ENCODE measurements around the gene AGGF1.
A peak's percentile ranks its signal among the peaks of the same experiment; 100 is the strongest.
"Not testable (repeated sequence)": the region's sequence is repeated elsewhere in the genome, so short reads cannot be mapped to it uniquely, and the experiment has no call there.

The AGGF1 gene

DNA sequence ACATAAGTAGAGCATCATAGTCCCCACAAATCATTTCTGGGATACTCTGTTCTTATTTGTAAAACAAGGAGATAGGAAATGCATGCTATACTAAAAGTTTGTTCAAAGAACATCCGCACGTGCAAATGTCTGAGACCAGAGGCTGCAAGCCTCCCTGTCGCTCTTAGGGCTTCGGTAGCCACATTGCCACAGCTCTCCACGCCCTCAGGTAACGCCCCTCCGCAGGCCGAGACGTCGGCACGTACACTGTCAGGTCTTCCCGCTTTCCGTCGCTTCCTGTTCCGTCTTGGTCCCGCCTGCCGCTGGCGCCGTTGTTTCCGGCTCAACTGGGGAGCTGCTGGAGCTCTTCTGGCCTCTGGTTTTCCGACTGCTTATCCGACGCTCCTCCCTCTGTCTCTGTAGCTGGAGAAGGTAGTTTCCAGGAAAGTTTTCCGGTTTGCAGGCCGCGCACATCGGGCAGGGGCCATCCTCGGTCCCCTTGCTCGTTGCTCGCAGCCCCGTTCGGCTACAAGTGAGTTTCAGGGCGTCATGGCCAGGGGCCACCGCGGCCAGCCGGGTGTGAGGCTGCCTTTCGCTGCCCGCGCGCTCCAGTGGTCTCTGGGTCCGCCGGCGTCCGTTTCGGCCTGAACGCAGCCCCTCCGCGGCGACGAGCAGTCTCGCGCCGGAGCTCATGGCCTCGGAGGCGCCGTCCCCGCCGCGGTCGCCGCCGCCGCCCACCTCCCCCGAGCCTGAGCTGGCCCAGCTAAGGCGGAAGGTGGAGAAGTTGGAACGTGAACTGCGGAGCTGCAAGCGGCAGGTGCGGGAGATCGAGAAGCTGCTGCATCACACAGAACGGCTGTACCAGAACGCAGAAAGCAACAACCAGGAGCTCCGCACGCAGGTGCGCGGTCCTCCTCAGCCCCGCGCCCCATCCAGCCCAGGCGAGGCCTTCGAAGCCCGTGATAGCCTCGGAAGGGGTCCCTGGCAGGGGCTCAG is at the start of gene AGGF1:
TSS of gene AGGF1 (plus strand) at position 308 of the 975 bp plus-strand sequence. CDS start at position 671, 363 bp downstream.
- DNase-seq (ENCODE audit: low read depth, low spot score) = peak; percentile 74

DNA sequence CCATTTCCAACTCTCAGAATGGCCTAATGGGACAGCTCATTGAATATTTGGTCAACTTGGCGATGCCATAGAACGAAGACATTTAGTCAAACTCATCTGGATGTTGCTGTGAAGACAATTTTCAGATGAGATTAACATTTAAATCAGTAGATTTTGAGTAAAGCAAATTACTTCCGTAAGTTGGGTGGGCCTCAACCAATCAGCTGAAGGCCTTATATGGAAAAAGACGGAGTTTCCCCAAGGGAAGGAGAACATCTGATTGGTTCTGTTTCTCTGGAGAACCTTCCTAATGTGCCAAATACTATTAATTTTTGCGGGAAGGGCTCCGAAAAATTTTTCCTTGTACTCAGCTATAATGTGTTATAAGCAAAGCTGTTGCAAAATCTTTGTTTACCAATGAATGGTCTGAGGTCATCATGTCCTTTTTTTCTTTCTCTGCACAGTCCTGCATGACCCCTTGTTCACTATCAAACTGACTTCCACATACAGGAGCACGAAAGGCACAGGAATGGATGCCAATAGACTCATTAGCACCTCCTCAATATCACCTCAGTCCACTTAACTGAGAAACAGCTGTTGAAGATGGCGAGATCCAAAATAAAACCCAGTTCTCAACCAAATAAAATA is 49.6 kb upstream of the AGGF1 start:
- no peak for DNase-seq (ENCODE audit: low read depth, low spot score)

GRCh38 chr5:76982450-76982849 is 47.8 kb upstream of the AGGF1 start:
- DNase-seq (ENCODE audit: low read depth, low spot score) = no peak

DNA sequence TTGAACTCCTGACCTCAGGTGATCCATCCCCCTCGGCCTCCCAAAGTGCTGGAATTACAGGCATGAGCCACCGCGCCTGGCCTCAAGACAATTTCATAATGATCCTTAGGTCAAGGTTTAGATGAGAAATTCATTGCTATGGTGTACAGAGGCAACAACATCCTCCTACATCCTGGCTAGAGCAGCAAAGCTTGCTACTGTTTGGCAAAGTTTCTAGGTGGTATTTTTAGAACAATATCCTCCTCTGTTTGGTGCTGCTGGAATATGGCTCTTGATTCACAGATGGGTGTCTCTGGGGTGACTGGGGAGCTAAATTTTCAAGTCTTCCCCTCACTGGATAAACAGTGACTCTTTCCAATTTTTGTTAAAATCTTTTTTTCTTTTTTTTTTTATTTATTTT is 46.7 kb upstream of the AGGF1 start:
- DNase-seq (ENCODE audit: low read depth, low spot score) = no peak

GRCh38 chr5:76986825-76987526 is 43.2 kb upstream of the AGGF1 start:
- DNase-seq (ENCODE audit: low read depth, low spot score) = no peak

- no peak for DNase-seq (ENCODE audit: low read depth, low spot score)
Measured at GRCh38 chr5:76990899-76991459, 39.2 kb upstream of the AGGF1 start.

DNA sequence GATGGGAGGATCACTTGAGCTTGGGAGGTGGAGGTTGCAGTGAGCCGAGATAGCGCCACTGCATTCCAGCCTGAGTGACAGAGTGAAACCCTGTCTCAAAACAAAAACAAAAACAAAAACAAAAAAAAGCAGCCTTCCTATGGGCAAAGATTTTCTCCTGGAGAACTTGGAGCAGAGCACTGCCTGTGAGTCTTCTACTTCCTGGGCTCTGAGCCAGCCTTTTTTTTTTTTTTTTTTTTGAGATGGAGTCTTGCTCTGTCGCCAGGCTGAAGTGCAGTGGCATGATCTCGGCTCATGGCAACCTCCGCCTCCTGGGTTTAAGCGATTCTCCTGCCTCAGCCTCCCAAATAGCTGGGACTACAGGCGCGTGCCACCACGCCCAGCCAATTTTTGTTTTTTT is 36.8 kb upstream of the AGGF1 start:
- DNase-seq (ENCODE audit: low read depth, low spot score) = not testable (repeated sequence)

DNA sequence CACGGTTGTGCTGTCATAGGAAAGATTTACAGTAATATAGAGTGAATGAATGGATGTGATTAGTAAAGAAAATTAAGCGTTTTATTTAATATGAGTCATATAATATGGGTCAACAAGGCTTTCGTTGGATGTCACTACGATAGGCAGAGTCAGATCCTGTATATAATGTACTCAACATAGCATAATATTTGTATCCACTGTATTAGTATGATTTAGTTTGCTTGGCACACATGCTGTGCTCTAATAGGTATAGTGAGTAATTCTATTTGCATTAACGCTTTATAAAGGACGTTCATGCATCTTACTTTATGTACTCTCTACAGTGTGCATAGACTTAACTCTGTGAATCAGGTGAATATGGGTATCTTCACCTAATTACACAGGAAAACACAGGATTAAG is 35.9 kb upstream of the AGGF1 start:
- no peak for DNase-seq (ENCODE audit: low read depth, low spot score)

DNA sequence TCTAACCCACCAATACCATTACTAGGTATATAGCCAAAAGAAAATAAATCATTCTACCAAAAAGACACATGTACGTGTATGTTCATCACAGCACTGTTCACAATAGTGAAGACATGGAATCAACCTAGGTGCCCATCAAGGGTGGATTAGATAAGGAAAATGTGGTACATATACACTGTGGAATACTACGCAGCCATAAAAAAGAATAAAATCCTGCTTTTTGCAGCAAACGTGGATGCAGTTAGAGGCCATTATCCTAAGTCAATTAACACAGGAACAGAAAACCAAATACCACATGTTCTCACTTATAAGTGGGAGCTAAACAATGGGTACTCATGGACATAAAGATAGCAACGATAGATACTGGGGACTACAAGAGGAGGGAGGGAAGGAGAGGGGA is 32.0 kb upstream of the AGGF1 start:
- DNase-seq (ENCODE audit: low read depth, low spot score) = not testable (repeated sequence)

DNA sequence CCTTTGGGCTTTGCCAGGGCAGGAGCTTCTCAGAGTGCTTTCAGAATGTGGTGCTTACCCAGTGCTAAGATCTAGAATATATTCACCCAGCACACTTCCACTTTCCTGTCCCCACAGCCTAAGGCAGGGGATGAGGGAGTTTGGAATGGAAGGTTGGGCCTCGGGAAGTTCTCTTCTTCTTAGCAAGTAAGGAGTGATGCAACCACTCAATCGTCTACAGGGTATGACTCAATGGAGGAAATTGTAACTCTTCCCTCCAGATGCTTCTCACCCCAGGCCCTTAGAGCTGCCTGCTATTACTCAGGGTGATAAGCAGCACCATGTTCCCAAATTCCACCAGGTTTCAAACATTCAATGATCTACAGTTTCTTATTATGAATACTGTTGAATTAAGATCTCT is 30.8 kb upstream of the AGGF1 start:
- no peak for DNase-seq (ENCODE audit: low read depth, low spot score)

GRCh38 chr5:77003246-77003645 is 27.0 kb upstream of the AGGF1 start:
- DNase-seq (ENCODE audit: low read depth, low spot score) = no peak

DNA sequence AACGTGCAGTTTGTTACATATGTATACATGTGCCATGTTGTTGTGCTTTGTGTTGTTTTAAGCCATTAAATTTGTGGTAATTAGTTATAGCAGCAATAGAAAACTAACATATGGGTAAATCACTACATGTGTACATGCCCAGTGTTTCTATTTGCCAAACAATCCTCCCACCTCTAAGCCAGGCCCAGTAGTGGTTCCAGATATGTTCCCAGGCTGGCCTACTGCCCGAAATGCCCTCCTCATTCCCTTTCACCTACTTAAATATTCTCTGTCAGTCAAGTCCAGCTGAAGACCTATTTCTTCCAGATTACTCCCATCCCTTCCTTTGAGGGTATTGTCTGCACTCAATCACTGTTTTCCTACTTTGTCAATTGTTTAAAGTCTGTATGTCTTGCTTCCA is 24.1 kb upstream of the AGGF1 start:
- no peak for DNase-seq (ENCODE audit: low read depth, low spot score)

DNA sequence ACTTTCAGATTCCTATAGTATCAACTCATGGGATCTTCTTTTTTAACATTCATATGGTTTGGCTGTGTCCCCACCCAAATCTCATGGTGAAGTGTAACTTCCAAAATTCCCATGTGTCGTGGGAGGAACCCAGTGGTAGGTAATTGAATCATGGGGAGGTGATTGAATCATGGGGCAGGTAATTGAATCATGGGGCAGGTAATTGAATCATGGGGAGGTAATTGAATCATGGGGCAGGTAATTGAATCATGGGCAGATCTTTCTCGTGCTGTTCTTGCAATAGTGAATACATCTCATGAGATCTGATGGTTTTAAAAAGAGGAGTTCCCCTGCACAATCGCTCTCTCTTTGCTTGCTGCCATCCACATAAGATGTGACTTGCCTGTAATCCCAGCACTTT is 21.8 kb upstream of the AGGF1 start:
- no peak for DNase-seq (ENCODE audit: low read depth, low spot score)

GRCh38 chr5:77010243-77010642 is 20.0 kb upstream of the AGGF1 start:
- no peak for DNase-seq (ENCODE audit: low read depth, low spot score)

DNA sequence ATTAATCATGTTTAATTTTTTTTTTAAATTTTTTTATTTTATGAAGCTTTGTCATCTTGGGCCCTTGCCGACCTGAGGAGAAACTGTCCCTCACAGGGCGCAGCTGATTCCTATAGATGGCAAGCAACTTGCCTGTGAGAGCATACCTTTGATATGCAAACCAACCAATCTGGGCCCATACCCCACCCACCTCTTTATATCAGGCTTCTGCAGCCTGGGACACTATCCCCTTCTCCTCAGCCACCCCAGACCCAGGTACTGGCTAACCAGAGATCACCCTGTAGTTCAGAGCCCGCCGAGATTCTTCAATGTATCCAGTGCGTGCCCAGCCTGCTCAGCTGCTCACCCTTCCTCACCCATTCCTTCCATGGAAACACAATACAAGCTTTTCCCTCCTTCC is 18.7 kb upstream of the AGGF1 start:
- DNase-seq (ENCODE audit: low read depth, low spot score) = no peak

GRCh38 chr5:77012601-77013000 is 17.6 kb upstream of the AGGF1 start:
- DNase-seq (ENCODE audit: low read depth, low spot score) = no peak

- DNase-seq (ENCODE audit: low read depth, low spot score) = peak; percentile 38
Measured at GRCh38 chr5:77015938-77016569, 14.2 kb upstream of the AGGF1 start.

DNA sequence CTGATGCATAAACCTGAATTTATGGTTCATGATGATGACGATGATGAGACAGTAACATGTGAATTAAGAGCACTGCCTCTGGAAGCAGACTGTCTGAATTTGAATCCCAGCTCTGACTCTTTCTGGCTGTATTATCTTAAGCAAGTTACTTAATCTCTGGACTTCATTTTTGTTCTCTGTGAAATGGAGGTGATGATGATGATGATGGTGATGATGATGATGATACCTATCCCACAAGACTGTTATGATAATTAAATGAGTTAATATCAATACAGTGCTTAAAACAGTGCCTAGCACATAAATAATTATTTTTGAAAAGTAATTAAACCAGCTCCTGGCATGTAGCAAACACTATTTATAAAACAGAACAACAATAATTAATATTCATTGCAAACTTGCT is 13.2 kb upstream of the AGGF1 start:
- DNase-seq (ENCODE audit: low read depth, low spot score) = no peak

- DNase-seq (ENCODE audit: low read depth, low spot score) = no peak
Measured at GRCh38 chr5:77017668-77018067, 12.5 kb upstream of the AGGF1 start.

DNA sequence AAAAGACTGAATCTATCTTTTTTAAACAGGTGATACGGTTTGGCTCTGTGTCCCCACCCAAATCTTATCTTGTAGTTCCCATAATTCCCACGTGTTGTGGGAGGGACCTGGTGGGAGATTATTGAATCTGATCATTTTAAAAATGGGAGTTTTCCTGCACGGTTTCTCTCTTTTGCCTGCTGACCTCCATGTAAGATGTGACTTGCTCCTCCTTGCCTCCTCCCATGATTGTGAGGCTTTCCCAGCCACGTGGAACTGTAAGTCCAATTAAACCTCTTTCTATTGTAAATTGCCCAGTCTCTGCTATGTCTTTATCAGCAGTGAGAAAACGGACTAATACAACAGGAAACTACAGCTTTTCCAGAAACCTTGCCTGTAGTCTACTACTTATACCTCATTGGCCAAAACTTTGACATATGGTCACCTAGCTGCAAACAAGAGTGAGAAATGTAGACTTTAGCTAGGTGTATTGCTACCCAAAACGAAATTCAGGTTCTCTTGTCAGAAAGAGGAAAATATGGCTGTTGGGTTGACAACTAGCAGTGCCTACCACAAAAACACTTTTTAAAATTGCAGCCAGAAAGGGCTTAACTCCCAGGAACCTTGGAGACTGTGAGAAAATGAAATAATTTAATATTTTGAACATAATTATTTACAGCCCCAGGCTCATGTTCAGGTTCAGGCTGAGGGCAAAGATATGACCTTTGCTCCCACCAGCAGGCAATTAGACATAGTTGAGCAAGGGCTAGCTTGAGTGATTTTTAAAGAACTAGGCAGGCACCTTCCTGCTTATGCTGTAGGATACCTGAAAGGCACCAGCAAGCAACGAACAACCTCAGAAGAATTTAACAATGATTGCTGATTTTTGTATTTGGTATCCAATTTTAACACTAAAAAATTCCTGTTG is 7.4 kb upstream of the AGGF1 start:
- no peak for DNase-seq (ENCODE audit: low read depth, low spot score)

Measured in brain pericyte (primary cell).